HCT116 (cell line): Measurements from ENCODE around the gene PCNX1. TPM values are rescaled to one million over a fixed set of nuclear protein-coding genes. Genes with fewer than 3 reads are reported as not detected.

Experiments used
- ATAC-seq: fragments of 200-7000 bp; cut with Tn5 transposase; 2 replicates; pipeline ENCODE4 v1.9.1; 2020; ENCODE audit warnings: mild to moderate bottlenecking, moderate library complexity
- BruUV-seq: library from RNA; stranded (reverse); fragments of 400-500 nt; replicated peaks from 2 replicates; lab custom pipeline; 2021; lab: Mats Ljungman, UMichigan
- CTCF ChIA-PET: fragments of 300-600 bp; sonication (Branson Sonifier 250); formaldehyde crosslinking; loops from one replicate; lab custom pipeline; 2021; ENCODE audit warnings: antibody characterized with exemption; lab: Charles Lee
- POLR2A ChIA-PET: fragments of 300-600, 350-600 bp; sonication (Branson Sonifier 250); formaldehyde crosslinking; loops from one replicate; lab custom pipeline; 2021; ENCODE audit warnings: antibody characterized with exemption; lab: Charles Lee
- RAD21 ChIA-PET, 2 experiments: fragments of 300-600 bp; sonication (Branson Sonifier 250); formaldehyde crosslinking; loops; one replicate each; lab custom pipeline; 2023; ENCODE audit warnings: low total read pairs in 2 of 2; ENCODE audit not compliant: uncharacterized antibody in 2 of 2, unreplicated experiment in 2 of 2, low non-redundant PET in 1 of 2; lab: Charles Lee
- DNase-seq: peaks from one replicate; pipeline ENCODE4 v3.0.0-alpha.2; 2010; ENCODE audit warnings: low read depth, low spot score
- H2AFZ ChIP-seq: fragments of 200-600 bp; shearing (Covaris generic), sonication (generic); 2 replicates; pipeline ENCODE4 v1.6.1; 2017; ENCODE audit warnings: low read depth, mixed run types, mixed read lengths, antibody characterized with exemption, low read length; ENCODE audit not compliant: poor library complexity, severe bottlenecking
- H3K27ac ChIP-seq: 2 replicates; pipeline ENCODE4 v1.5.1; 2012; ENCODE audit warnings: low read depth, low read length
- H3K27me3 ChIP-seq: fragments of 200-600 bp; sonication (generic); 2 replicates; pipeline ENCODE4 v1.6.1; 2016; ENCODE audit warnings: mixed run types, low read length, mixed read lengths; ENCODE audit not compliant: insufficient read depth
- H3K36me3 ChIP-seq, 2 experiments: fragments of 200-500 bp in 1 of 2; fragments of 200-600 bp in 1 of 2; sonication (Bioruptor generic) in 1 of 2; sonication (generic) in 1 of 2; 2 replicates each; pipeline versions ENCODE4 v1.5.1 to v1.6.1; 2014 to 2016; ENCODE audit warnings: low read length in 2 of 2, inconsistent platforms in 1 of 2, mixed read lengths in 1 of 2, mixed run types in 1 of 2; ENCODE audit not compliant: insufficient read depth in 2 of 2, control insufficient read depth in 1 of 2
- H3K4me1 ChIP-seq, 2 experiments: fragments of 200-600 bp in 1 of 2; sonication (generic) in 1 of 2; 2 replicates each; pipeline versions ENCODE4 v1.5.1 to v1.6.1; 2012 to 2017; ENCODE audit warnings: low read length in 2 of 2, inconsistent platforms in 1 of 2, mild to moderate bottlenecking in 1 of 2, mixed read lengths in 1 of 2, mixed run types in 1 of 2, moderate library complexity in 1 of 2; ENCODE audit not compliant: insufficient read depth in 2 of 2, control insufficient read depth in 1 of 2
- H3K4me2 ChIP-seq: fragments of 200-600 bp; sonication (generic); 2 replicates; pipeline ENCODE4 v1.6.1; 2017; ENCODE audit warnings: mixed run types, low read length, mixed read lengths
- H3K4me3 ChIP-seq, 2 experiments: fragments of 200-600 bp in 1 of 2; sonication (generic) in 1 of 2; replicated peaks in 1 of 2; 2 replicates each; pipeline ENCODE4 v1.5.1; 2011 to 2016; ENCODE audit warnings: low read length in 2 of 2, control low read depth in 1 of 2, low read depth in 1 of 2, mild to moderate bottlenecking in 1 of 2, mixed read lengths in 1 of 2, mixed run types in 1 of 2
- H3K79me2 ChIP-seq: fragments of 200-600 bp; sonication (generic); 2 replicates; pipeline ENCODE4 v1.6.1; 2017; ENCODE audit warnings: mild to moderate bottlenecking, mixed run types, low read length, moderate library complexity, mixed read lengths; ENCODE audit not compliant: insufficient read depth
- H3K9ac ChIP-seq: fragments of 200-600 bp; sonication (generic); 2 replicates; pipeline ENCODE4 v1.6.1; 2016; ENCODE audit warnings: low read length, mixed read lengths
- H3K9me2 ChIP-seq: fragments of 200-600 bp; sonication (generic), shearing (Covaris generic); 2 replicates; pipeline ENCODE4 v1.6.1; 2017; ENCODE audit warnings: mixed run types, mild to moderate bottlenecking, moderate library complexity; ENCODE audit not compliant: insufficient read depth
- H3K9me3 ChIP-seq, 2 experiments: fragments of 200-500 bp in 1 of 2; fragments of 200-600 bp in 1 of 2; sonication (Bioruptor generic) in 1 of 2; sonication (generic) in 1 of 2; 2 replicates each; pipeline ENCODE4 v1.6.1; 2014 to 2017; ENCODE audit warnings: low read length in 2 of 2, mixed read lengths in 2 of 2, inconsistent platforms in 1 of 2, low read depth in 1 of 2, mild to moderate bottlenecking in 1 of 2, mixed run types in 1 of 2, moderate library complexity in 1 of 2; ENCODE audit not compliant: control insufficient read depth in 1 of 2, insufficient read depth in 1 of 2
- H4K20me1 ChIP-seq: fragments of 200-600 bp; sonication (generic), shearing (Covaris generic); 2 replicates; pipeline ENCODE4 v1.6.1; 2017; ENCODE audit warnings: mixed run types, mild to moderate bottlenecking, moderate library complexity; ENCODE audit not compliant: insufficient read depth
- CBX3 ChIP-seq: IDR thresholded peaks from 2 replicates; pipeline ENCODE4 v1.6.1; 2012; ENCODE audit warnings: low read depth
- CEBPB ChIP-seq: IDR thresholded peaks from 2 replicates; pipeline ENCODE4 v1.6.1; 2012; ENCODE audit warnings: low read depth
- ELF1 ChIP-seq: IDR thresholded peaks from 2 replicates; pipeline ENCODE4 v1.6.1; 2012; ENCODE audit warnings: low read depth, borderline replicate concordance
- EZH2 ChIP-seq: fragments of 200-600 bp; sonication (generic); IDR thresholded peaks from 2 replicates; pipeline ENCODE4 v1.6.1; 2017; ENCODE audit warnings: antibody characterized with exemption, mixed run types
- EZH2phosphoT487 ChIP-seq: fragments of 200-600 bp; IDR thresholded peaks from 2 replicates; pipeline ENCODE4 v1.6.1; 2018; ENCODE audit warnings: antibody characterized with exemption, borderline replicate concordance
- FOSL1 ChIP-seq: IDR thresholded peaks from 2 replicates; pipeline ENCODE4 v1.6.1; 2012; ENCODE audit warnings: low read depth
- JUND ChIP-seq: IDR thresholded peaks from 2 replicates; pipeline ENCODE4 v1.6.1; 2012
- POLR2A ChIP-seq: IDR thresholded peaks from 2 replicates; pipeline ENCODE4 v1.7.0; 2011; ENCODE audit warnings: borderline replicate concordance; ENCODE audit not compliant: insufficient read depth, insufficient read length; ENCODE audit errors: extremely low read depth
- POLR2AphosphoS5 ChIP-seq: IDR thresholded peaks from 2 replicates; pipeline ENCODE4 v1.6.1; 2011; ENCODE audit warnings: mild to moderate bottlenecking, low read depth, low read length, moderate library complexity
- REST ChIP-seq: IDR thresholded peaks from 2 replicates; pipeline ENCODE4 v1.6.1; 2012; ENCODE audit warnings: low read depth
- SIN3A ChIP-seq: IDR thresholded peaks from 2 replicates; pipeline ENCODE4 v1.6.1; 2012; ENCODE audit warnings: low read depth
- SRF ChIP-seq: IDR thresholded peaks from 2 replicates; pipeline ENCODE4 v1.6.1; 2012; ENCODE audit warnings: low read depth
- TCF7L2 ChIP-seq: IDR thresholded peaks from 2 replicates; pipeline ENCODE4 v1.7.0; 2011; ENCODE audit warnings: borderline replicate concordance, inconsistent platforms; ENCODE audit not compliant: insufficient read depth, insufficient read length; ENCODE audit errors: extremely low read depth
- YY1 ChIP-seq: IDR thresholded peaks from 2 replicates; pipeline ENCODE4 v1.6.1; 2011; ENCODE audit warnings: low read length, low read depth, moderate library complexity, mild to moderate bottlenecking; ENCODE audit not compliant: insufficient replicate concordance; ENCODE audit errors: extremely low read depth
- ZBTB33 ChIP-seq: IDR thresholded peaks from 2 replicates; pipeline ENCODE4 v1.6.1; 2011; ENCODE audit warnings: mild to moderate bottlenecking, low read length, moderate library complexity; ENCODE audit not compliant: insufficient replicate concordance; ENCODE audit errors: extremely low read depth
- ZFX ChIP-seq: fragments of 450-650 bp; IDR thresholded peaks from 2 replicates; pipeline ENCODE4 v1.6.1; 2017
- intact Hi-C: fragments of 100-400 bp; cut with micrococcal nuclease; formaldehyde crosslinking; loops from 2 replicates; pipeline ENCODE4 v1.10.0; 2022
- total RNA-seq: library from RNA; stranded (reverse); gene quantifications from one replicate; pipeline ENCODE4 v1.2.1, GENCODE V29; 2021; ENCODE audit not compliant: unreplicated experiment

Gene PCNX1
- total RNA-seq, 1 experiment from 2014 or later, result 52.2 TPM

GRCh38 chr14:71137536-71138447 is 230.5 kb downstream of the PCNX1 start:
- H3K27me3 ChIP-seq, result no peaks in the 10 kb centered on the region
- H3K27ac ChIP-seq, result no peak overlapping the region
- no peaks in the 10 kb centered on the region for H3K9me3 ChIP-seq
- intact Hi-C loops, result no loop called here
- H3K4me1 ChIP-seq, result peaks cover 0 to 4% of the 10 kb centered on the region in 2 experiments; a peak in 2 of 4 replicates
- RAD21 ChIA-PET, result interaction anchor here in 1 of 2 experiments (1.0 kb wide), 1 partner anchor 615 kb away, joined by 3 read pairs; no protein-coding TSS in a partner anchor
- H3K4me3 ChIP-seq, result no peak overlapping the region
- no TSS peak for BruUV-seq
- DNase-seq (no peak), ATAC-seq (no peak)
- CTCF ChIA-PET, result interaction anchor here (2.7 kb wide), 1 partner anchor 615 kb away, joined by 27 read pairs; no protein-coding TSS in a partner anchor
- H4K20me1 ChIP-seq, result no peaks in the 10 kb centered on the region
- no peak overlapping the region for H3K9ac ChIP-seq
- TF ChIP-seq JUND (no peak), REST (no peak), CEBPB (no peak), TCF7L2 (no peak), CBX3 (no peak), POLR2A (no peak), SIN3A (no peak), EZH2phosphoT487 (no peak), FOSL1 (no peak), SRF (no peak), ELF1 (no peak), ZFX (no peak), EZH2 (no peak), ZBTB33 (no peak), YY1 (no peak), POLR2AphosphoS5 (no peak)
- POLR2A ChIA-PET, result no interaction called here
- H3K79me2 ChIP-seq, result no peaks in the 10 kb centered on the region
- no peaks in the 10 kb centered on the region for H3K36me3 ChIP-seq
- H2AFZ ChIP-seq, result no peak overlapping the region
- H3K4me2 ChIP-seq, result no peak overlapping the region
- no peaks in the 10 kb centered on the region for H3K9me2 ChIP-seq
